NCI-H2107 treated with DMSO at 0.1 percent for 48 hours (cell line): ENCODE results near the gene TOMM40.
"Not testable (repeated sequence)": the region's sequence is repeated elsewhere in the genome, so short reads cannot be mapped to it uniquely, and the experiment has no call there.

Source experiments
- DNase-seq: peaks from one replicate; lab custom pipeline; 2025; ENCODE audit not compliant: unreplicated experiment; lab: John Stamatoyannopoulos, UW

Gene TOMM40

GRCh38 chr19:44871809-44872208, 19.2 kb upstream of the TOMM40 start:
- no peak for DNase-seq

DNA sequence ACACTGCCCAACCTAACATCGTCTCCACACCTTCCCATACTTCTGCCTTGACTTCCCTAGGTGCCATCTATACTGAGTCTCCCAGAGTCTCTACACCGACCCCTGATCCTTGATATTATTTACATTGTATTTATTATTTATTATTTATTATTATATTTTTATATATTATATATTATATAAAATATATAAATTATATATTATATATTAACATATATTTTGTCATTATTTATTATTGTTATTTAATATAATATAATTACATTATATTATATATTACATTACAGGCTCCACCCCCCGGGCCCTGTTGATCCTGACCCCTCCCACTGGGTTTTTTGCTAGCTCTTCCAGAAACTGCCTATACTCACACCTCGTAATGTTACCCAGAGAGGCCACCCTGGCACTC, 18.4 kb upstream of the TOMM40 start:
- no peak for DNase-seq

- no peak for DNase-seq
These were observed 16.7 kb upstream of the TOMM40 start for GRCh38 chr19:44874317-44874716.

DNA sequence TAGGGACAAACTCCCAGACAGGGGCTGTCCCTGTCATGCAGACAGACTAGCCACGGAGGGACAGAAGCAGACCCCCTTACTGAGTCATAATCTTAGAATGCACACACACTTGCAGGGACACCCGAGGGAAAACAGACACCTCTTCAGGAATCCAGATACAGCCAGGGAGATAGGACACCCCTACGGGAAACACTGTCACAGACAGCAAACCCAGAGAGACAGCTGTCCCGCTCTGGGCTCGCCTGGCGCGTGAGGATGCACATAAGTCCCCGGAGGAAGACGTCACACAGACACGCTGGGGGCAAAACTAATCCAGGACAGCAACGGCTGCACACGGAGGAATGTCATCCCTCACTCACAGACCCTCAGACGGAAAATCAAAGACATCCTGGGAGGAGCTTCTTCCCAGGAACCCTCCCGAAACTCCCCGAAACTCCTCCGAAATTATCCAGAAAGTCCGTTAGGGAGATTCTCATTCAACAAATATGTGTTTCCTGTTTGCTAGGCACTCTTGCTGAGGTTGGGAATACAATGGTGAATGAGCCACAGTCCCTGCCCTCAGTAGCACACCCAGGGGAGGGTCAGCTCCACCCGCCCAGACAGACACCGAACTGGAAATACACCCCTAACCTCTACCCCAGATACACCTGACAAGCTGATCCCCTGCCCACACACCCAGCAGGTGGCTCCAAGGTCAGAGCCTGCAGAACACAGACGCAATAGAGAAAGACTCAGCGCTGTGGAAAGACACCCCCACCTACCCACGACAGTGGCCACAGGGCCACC, 15.2 kb upstream of the TOMM40 start:
- DNase-seq: no peak

- DNase-seq: peak; percentile 65
These were observed 14.0 kb upstream of the TOMM40 start for GRCh38 chr19:44876930-44877535.

DNA sequence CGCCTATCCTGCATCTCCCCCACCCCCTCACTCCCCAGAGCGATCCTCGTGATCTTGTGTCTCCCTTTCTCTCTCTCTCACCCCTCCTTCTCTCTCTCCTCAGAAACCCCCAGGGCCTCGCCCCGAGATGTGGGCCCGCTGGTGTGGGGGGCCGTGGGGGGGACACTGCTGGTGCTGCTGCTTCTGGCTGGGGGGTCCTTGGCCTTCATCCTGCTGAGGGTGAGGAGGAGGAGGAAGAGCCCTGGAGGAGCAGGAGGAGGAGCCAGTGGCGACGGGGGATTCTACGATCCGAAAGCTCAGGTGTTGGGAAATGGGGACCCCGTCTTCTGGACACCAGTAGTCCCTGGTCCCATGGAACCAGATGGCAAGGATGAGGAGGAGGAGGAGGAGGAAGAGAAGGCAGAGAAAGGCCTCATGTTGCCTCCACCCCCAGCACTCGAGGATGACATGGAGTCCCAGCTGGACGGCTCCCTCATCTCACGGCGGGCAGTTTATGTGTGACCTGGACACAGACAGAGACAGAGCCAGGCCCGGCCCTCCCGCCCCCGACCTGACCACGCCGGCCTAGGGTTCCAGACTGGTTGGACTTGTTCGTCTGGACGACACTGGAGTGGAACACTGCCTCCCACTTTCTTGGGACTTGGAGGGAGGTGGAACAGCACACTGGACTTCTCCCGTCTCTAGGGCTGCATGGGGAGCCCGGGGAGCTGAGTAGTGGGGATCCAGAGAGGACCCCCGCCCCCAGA, 12.8 kb upstream of the TOMM40 start:
- no peak for DNase-seq

GRCh38 chr19:44879309-44880065, 11.6 kb upstream of the TOMM40 start:
- DNase-seq: no peak

DNA sequence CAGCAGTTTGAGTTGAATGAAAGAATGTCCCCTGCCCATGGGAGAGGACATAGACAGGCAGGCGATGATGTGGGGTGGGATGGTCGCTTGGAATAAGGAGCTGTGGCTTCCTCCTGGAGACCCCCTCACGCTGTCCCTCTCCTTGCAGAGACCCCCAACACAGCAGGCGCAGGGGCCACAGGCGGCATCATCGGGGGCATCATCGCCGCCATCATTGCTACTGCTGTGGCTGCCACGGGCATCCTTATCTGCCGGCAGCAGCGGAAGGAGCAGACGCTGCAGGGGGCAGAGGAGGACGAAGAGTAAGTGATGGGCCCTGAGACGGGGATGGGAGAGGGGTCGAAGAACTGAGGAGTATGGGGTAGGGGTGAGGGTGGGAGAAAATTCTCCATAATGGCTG, 9.0 kb upstream of the TOMM40 start:
- no peak for DNase-seq

- not testable (repeated sequence) for DNase-seq
These were observed 8.2 kb upstream of the TOMM40 start for GRCh38 chr19:44882619-44883397.

GRCh38 chr19:44883922-44884321, 7.1 kb upstream of the TOMM40 start:
- no peak for DNase-seq

GRCh38 chr19:44884566-44884965, 6.5 kb upstream of the TOMM40 start:
- DNase-seq: no peak

DNA sequence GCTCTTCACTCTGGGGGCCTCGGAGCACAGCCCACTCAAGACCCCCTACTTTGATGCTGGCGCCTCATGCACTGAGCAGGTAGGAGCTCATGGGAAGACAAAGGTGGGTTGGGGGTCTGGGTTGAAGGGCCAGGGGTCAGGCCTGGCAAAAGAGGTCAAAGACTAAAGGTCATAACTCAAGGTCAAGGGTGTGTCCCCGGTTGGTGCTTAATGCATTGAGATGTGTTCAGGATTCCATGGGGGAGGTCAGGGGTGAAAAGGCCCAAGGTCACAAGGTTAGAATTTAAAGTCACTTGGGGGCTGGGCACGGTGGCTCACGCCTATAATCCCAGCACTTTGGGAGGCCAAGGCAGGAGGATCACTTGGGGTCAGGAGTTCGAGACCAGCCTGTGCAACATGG, 4.9 kb upstream of the TOMM40 start:
- DNase-seq: no peak

- DNase-seq: no peak
These were observed 3.4 kb upstream of the TOMM40 start for GRCh38 chr19:44887648-44888047.

GRCh38 chr19:44888335-44888734, 2.7 kb upstream of the TOMM40 start:
- DNase-seq: not testable (repeated sequence)

GRCh38 chr19:44889830-44890365, 1.2 kb upstream of the TOMM40 start:
- no peak for DNase-seq

DNA sequence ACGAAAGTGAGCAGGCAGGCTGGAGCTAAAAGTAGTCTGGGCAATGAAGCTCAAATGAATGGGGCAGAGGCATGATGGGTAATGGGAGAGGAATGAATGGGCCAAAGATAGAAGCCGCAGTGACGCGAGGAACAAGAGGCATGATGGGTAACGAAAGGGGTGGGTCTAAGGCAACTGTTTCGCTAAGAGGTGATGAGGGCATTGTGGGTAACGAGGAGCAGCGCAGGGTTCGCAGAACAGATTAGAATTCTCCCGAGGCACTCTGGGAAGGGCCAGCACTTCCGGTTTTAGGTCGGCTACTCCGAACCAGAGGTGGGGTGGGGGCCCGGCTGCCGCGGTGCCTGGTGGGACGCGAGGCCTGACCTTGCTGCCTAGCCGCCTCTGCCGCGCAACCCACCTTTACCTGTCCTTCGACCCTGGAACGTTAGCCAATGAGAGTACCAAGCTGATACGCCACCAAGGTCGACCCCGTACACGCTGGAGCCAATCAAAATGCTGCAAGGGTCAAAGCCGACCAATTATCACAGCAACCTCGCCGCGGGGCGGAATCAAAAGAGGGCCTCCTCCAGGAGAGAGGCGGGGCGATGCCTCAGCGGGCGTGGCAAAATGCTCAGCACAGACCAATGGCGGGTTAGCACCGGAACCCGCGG, 563 bp upstream of the TOMM40 start:
- peak; percentile 99 for DNase-seq

DNA sequence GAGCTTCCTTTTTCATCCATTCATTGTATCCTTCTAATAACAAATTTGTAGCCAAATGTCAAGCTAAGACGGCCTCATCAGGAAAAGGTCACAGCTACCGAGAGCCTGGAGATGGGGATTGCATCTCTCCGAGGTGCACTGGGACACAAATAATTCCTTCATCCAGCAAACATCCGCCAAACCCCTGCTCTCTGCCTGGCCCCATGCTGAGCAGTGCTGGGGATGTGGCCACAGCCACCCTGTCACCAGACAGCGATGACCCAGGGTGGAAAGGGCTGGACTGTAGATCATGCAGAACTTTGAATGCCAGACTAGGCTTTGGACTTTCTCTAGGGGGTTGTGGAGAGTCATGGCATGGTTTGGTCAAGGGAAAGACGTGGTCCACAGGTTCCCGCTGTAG, 1.9 kb downstream of the TOMM40 start:
- no peak for DNase-seq

- DNase-seq: no peak
These were observed 2.4 kb downstream of the TOMM40 start for GRCh38 chr19:44893332-44894051.

GRCh38 chr19:44894052-44894400, 3.0 kb downstream of the TOMM40 start:
- no peak for DNase-seq
